Dermis lymphatic vessel endothelial cell (primary cell): ENCODE measurements around the gene RAB37. TPM values are rescaled to one million over a fixed set of nuclear protein-coding genes. Genes with fewer than 3 reads are reported as not detected.

Experiments
- total RNA-seq: library from RNA; depleted of rRNA; stranded (reverse); fragments of >200 nt; gene quantifications from 2 replicates; pipeline ENCODE4 v1.2.1, GENCODE V29; 2014

The RAB37 gene, protein sequence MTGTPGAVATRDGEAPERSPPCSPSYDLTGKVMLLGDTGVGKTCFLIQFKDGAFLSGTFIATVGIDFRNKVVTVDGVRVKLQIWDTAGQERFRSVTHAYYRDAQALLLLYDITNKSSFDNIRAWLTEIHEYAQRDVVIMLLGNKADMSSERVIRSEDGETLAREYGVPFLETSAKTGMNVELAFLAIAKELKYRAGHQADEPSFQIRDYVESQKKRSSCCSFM
- total RNA-seq = 0.22 and 0.26 TPM in 2 replicates

DNA sequence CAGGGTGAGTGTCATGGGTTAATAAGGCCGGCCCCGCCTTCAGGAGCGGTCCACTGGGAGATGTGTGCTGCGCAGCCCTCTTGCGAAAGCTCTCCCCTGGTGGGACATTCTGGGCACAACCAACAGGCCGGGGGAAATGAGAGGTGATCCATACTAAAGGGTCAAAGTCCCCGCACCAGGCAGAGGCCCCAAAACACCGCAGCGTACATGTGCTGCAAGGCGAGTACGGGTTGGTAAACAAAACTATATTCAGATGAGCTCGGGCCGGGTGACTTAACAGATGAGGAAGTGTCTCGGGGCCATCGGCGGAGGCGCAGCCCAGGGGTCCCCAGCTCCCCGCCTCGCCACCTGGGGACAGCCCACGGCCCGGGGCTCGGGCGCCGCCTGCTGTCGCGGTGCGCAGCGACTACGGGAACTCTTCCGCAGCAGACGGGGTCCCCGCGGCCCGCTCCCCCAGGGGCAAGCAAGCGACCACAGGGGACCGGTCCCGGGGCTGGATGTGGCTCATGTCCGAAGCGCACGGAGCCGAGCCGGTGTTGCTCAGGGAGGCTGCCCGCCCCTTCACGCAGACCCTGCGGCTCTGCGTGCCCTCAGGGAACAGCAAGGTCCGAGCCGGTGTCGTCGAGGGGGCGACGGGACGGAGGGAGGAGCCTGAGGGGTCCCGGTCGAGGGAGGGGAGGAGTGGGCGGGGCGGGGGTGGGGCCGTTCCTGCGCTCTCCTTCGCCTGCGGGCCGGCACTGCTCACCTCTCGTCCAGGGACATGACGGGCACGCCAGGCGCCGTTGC lies at the start of gene RAB37:
TSS of gene RAB37 (plus strand) at position 744 of the 786 bp plus-strand sequence. CDS start at position 761, 17 bp downstream.

DNA sequence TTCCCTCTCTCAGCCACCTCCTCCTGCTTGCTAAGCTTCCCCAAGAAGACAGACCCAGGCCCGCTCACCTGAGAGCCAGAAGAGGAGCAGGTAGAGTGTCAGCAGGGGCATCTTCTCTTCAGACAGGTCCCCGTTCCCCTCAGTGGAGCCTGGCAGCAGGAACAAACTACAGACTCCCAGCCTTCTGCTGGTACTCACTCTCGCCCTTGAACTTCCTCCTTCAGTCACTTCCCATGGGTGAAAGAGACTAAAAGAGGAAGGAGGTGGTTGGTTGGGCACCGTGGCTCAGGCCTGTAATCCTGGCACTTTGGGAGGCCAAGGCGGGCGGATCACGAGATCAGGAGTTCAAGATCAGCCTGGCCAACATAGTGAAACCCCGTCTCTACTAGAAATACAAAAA lies 24.3 kb upstream of the RAB37 start, which contains the start of gene CD300LF:
TSS of gene CD300LF (minus strand) at position 168 of the 400 bp plus-strand sequence. CDS start at position 111, 57 bp downstream.

DNA sequence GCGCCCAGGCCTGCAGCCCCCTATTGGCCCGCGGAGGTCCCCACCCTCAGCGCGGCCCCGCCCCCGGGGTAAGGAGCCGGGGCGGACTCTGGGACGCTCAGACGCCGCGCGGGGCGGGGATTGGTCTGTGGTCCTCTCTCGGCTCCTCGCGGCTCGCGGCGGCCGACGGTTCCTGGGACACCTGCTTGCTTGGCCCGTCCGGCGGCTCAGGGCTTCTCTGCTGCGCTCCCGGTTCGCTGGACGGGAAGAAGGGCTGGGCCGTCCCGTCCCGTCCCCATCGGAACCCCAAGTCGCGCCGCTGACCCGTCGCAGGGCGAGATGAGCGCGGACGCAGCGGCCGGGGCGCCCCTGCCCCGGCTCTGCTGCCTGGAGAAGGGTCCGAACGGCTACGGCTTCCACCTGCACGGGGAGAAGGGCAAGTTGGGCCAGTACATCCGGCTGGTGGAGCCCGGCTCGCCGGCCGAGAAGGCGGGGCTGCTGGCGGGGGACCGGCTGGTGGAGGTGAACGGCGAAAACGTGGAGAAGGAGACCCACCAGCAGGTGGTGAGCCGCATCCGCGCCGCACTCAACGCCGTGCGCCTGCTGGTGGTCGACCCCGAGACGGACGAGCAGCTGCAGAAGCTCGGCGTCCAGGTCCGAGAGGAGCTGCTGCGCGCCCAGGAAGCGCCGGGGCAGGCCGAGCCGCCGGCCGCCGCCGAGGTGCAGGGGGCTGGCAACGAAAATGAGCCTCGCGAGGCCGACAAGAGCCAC lies 11.6 kb downstream of the RAB37 start, which contains the start of gene NHERF1:
TSS of gene NHERF1 (plus strand) at position 100 of the 750 bp plus-strand sequence. CDS start at position 319, 219 bp downstream.

DNA sequence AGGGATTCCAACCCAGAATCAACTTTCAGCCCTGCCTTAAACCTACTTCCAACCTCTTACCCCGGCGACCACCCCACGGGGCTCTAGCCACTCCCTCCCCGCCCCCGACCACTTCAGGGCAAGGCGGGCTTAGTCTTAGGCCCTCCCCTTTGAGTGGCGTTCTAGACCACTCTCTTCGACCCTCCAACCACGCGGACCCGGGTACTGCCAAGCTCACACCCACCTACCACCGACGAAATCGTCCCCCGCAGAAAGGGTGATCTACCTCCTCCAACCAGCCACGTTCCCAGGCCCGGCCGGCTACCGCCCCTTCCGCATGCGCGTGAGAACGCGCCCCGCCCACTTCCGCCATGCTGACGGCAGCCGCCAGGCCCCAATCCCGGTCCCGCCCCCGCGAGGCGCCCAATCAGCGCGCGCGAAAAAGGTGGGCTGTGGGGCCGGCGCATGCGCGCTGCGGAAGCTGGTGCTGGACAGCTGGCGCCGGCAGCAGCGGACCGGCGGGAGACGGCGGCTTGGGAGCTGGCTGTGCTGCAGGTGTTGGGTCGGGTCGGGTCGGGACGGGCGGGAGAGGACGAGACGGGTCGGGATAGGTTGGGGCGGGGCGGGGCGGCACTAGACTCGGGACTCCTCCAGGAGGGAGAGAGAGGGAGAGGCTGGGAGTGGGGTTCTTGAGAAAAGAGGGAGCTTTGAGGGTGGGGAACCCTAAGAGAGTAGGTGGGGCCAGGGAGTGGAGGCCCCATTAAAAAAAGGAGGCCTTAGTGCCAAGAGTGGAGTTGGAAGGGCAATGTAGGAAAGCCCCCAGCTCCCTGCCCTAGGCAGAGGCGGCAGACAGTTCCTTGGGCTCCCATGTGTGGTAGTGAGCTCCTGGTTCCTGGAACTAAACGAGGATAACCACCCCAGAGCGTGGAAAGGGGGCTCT lies 39.2 kb downstream of the RAB37 start, which contains the start of gene NAT9:
TSS of gene NAT9 (minus strand) at position 302 of the 919 bp plus-strand sequence. CDS start 647 bp downstream, outside the sequence.

Other genes with a start within 250 kb of the RAB37 start
- not detected in 2 replicates for gene CD300LB, start 205.8 kb upstream of the RAB37 start, total RNA-seq
- not detected in 2 replicates for gene CD300C, start 191.1 kb upstream of the RAB37 start, total RNA-seq
- gene CD300H, start 169.7 kb upstream of the RAB37 start, total RNA-seq = not detected in 2 replicates
- gene CD300LD, start 145.0 kb upstream of the RAB37 start, total RNA-seq = not detected in 2 replicates
- gene CD300E, start 113.5 kb upstream of the RAB37 start, total RNA-seq = not detected in 2 replicates
- not detected in 2 replicates for gene CD300LF, start 24.3 kb upstream of the RAB37 start, total RNA-seq
- 4.2 and 5.8 TPM in 2 replicates for gene NHERF1, start 11.4 kb downstream of the RAB37 start, total RNA-seq
- gene NAT9, start 39.1 kb downstream of the RAB37 start, total RNA-seq = 23.4 and 25.4 TPM in 2 replicates
- gene GRIN2C, start 122.6 kb downstream of the RAB37 start, total RNA-seq = under 0.01 TPM in 1 of 2 replicates, not detected in the other
- gene FDXR, start 135.7 kb downstream of the RAB37 start, total RNA-seq = 19.3 and 20.4 TPM in 2 replicates
- not detected in 2 replicates for gene FADS6, start 156.4 kb downstream of the RAB37 start, total RNA-seq
- gene USH1G, start 186.0 kb downstream of the RAB37 start, total RNA-seq = not detected in 2 replicates
- gene OTOP2, start 187.0 kb downstream of the RAB37 start, total RNA-seq = not detected in 2 replicates
- not detected in 2 replicates for gene OTOP3, start 198.6 kb downstream of the RAB37 start, total RNA-seq
- 41.6 and 45.6 TPM in 2 replicates for gene HID1, start 235.5 kb downstream of the RAB37 start, total RNA-seq